ENCODE results near the gene EHD1. TPM values are rescaled to one million over a fixed set of nuclear protein-coding genes. Genes with fewer than 3 reads are reported as not detected.
A peak's percentile ranks its signal among the peaks of the same experiment; 100 is the strongest.

The EHD1 gene
- total and polyA plus RNA-seq, 9 of the 15 experiments (the other 6 are each of a cell fraction or from before 2014, with no cell fraction given): 0.46 to 65.0 (median 16.4) TPM

DNA sequence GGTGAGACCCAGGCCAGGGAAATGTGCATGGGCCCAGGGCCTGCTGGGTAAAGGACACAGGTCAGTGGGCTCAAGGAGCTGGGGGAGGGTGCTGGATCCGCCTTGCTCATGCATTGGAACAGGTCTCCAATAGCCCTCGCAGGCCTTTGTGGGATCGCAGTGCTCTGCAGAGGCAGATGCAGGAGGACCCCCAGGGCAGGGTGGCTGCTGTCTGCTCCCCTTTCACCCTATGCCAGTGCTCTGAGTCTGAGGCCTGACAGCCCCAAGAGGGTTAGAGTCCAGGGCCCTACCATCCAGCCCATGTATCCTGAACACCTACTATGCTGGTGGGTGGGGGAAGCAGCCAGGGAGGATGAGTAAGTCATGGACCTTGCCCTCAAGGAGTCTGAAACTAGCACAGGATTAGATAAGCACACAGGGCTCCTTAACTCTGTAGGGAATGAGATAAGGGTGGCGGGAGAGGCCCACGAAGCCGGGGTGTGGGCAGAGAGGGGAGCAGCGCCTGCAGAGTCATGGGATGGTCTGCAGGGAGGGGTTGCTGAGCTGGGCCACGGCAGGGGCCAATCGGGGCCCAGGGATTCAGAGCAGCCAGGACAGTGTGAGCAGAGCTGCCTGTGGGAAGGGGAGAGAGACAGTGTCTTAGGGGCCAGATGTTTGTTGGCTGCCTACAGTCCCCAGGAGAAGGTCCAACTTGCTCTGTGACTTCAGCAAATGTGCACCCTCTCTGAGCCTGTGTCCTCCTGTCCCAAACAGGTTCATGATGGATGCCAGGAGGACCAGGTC is 10.5 kb upstream of the EHD1 start (continued):
- TF ChIP-seq, protein P1, sequence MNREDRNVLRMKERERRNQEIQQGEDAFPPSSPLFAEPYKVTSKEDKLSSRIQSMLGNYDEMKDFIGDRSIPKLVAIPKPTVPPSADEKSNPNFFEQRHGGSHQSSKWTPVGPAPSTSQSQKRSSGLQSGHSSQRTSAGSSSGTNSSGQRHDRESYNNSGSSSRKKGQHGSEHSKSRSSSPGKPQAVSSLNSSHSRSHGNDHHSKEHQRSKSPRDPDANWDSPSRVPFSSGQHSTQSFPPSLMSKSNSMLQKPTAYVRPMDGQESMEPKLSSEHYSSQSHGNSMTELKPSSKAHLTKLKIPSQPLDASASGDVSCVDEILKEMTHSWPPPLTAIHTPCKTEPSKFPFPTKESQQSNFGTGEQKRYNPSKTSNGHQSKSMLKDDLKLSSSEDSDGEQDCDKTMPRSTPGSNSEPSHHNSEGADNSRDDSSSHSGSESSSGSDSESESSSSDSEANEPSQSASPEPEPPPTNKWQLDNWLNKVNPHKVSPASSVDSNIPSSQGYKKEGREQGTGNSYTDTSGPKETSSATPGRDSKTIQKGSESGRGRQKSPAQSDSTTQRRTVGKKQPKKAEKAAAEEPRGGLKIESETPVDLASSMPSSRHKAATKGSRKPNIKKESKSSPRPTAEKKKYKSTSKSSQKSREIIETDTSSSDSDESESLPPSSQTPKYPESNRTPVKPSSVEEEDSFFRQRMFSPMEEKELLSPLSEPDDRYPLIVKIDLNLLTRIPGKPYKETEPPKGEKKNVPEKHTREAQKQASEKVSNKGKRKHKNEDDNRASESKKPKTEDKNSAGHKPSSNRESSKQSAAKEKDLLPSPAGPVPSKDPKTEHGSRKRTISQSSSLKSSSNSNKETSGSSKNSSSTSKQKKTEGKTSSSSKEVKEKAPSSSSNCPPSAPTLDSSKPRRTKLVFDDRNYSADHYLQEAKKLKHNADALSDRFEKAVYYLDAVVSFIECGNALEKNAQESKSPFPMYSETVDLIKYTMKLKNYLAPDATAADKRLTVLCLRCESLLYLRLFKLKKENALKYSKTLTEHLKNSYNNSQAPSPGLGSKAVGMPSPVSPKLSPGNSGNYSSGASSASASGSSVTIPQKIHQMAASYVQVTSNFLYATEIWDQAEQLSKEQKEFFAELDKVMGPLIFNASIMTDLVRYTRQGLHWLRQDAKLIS (CRISPR knock-in tag; IDR thresholded peaks at IDR 0.05): no peak; the same call in 1 of the 2 replicates
- TF ChIP-seq ZNF12 (CRISPR knock-in tag; IDR thresholded peaks at IDR 0.05) (peak; percentile 33; the same call in 1 of the 2 replicates), FOXA1 (IDR thresholded peaks at IDR 0.05; ENCODE audit: borderline replicate concordance) (no peak), DDX20 (tag; IDR thresholded peaks at IDR 0.05; ENCODE audit: low read depth) (no peak), CREB1 (IDR thresholded peaks at IDR 0.05) (0 out of 2 replicates have a peak, but pooled peaks have one; percentile 58), CREB1 (CRISPR knock-in tag; IDR thresholded peaks at IDR 0.05) (no peak), NFIC (IDR thresholded peaks at IDR 0.05) (peak; percentile 94), ZNF311 (CRISPR knock-in tag; IDR thresholded peaks at IDR 0.05) (0 out of 2 replicates have a peak, but pooled peaks have one; percentile 30), KHSRP (IDR thresholded peaks at IDR 0.05) (peak; percentile 51; the same call in 1 of the 2 replicates), COPS2 (conservative IDR thresholded peaks at IDR 0.05) (no peak), ZNF316 (IDR thresholded peaks at IDR 0.05) (peak; percentile 90), POLR2AphosphoS2 (IDR thresholded peaks at IDR 0.05; ENCODE audit: low read length) (no peak; the same call in 1 of the 2 replicates), KLF16 (IDR thresholded peaks at IDR 0.05) (peak; percentile 97), ATF7 (IDR thresholded peaks at IDR 0.05) (peak; percentile 90), ZNF239 (CRISPR knock-in tag; IDR thresholded peaks at IDR 0.05) (0 out of 2 replicates have a peak, but pooled peaks have one; percentile 15)
- TF ChIP-seq, protein P2, sequence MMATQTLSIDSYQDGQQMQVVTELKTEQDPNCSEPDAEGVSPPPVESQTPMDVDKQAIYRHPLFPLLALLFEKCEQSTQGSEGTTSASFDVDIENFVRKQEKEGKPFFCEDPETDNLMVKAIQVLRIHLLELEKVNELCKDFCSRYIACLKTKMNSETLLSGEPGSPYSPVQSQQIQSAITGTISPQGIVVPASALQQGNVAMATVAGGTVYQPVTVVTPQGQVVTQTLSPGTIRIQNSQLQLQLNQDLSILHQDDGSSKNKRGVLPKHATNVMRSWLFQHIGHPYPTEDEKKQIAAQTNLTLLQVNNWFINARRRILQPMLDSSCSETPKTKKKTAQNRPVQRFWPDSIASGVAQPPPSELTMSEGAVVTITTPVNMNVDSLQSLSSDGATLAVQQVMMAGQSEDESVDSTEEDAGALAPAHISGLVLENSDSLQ (IDR thresholded peaks at IDR 0.05): no peak
- TF ChIP-seq, protein P3, sequence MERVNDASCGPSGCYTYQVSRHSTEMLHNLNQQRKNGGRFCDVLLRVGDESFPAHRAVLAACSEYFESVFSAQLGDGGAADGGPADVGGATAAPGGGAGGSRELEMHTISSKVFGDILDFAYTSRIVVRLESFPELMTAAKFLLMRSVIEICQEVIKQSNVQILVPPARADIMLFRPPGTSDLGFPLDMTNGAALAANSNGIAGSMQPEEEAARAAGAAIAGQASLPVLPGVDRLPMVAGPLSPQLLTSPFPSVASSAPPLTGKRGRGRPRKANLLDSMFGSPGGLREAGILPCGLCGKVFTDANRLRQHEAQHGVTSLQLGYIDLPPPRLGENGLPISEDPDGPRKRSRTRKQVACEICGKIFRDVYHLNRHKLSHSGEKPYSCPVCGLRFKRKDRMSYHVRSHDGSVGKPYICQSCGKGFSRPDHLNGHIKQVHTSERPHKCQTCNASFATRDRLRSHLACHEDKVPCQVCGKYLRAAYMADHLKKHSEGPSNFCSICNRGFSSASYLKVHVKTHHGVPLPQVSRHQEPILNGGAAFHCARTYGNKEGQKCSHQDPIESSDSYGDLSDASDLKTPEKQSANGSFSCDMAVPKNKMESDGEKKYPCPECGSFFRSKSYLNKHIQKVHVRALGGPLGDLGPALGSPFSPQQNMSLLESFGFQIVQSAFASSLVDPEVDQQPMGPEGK (CRISPR knock-in tag; IDR thresholded peaks at IDR 0.05; ENCODE audit: borderline replicate concordance): no peak
- TF ChIP-seq, protein P4, sequence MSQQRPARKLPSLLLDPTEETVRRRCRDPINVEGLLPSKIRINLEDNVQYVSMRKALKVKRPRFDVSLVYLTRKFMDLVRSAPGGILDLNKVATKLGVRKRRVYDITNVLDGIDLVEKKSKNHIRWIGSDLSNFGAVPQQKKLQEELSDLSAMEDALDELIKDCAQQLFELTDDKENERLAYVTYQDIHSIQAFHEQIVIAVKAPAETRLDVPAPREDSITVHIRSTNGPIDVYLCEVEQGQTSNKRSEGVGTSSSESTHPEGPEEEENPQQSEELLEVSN (IDR thresholded peaks at IDR 0.05; ENCODE audit: borderline replicate concordance in 1 of 2, extremely low read depth in 1 of 2, insufficient read depth in 1 of 2, insufficient read length in 1 of 2, low read depth in 1 of 2, low read length in 1 of 2, poor library complexity in 1 of 2, severe bottlenecking in 1 of 2): peak; percentile 28 to 54

All from K562 (cell line).